ENCODE data around the gene AACS.

GRCh38 chr12:125076103-125076502 lies 10.9 kb downstream of the AACS start:
- TF ChIP-seq CTCF (IDR thresholded peaks at IDR 0.05) (no peak), POLR2A (IDR thresholded peaks at IDR 0.05) (no peak)
